ENCODE results near the gene CARS1.

Gene CARS1

GRCh38 chr11:3093281-3094191 lies 36.3 kb upstream of the CARS1 start:
- Mint-ChIP-seq H3K27me3 (no peaks in the 10 kb centered on the region), H3K36me3 (ENCODE audit: low read depth) (no peaks in the 10 kb centered on the region), H3K9me3 (no peaks in the 10 kb centered on the region), H3K27ac (no peak overlapping the region), H3K4me3 (no peak overlapping the region), H3K4me1 (ENCODE audit: low read depth) (no peaks in the 10 kb centered on the region)
- DNase-seq, result no peak

- no peak overlapping the region for H3K4me3 Mint-ChIP-seq
- H3K36me3 Mint-ChIP-seq (ENCODE audit: low read depth), result no peaks in the 10 kb centered on the region
- no peaks in the 10 kb centered on the region for H3K9me3 Mint-ChIP-seq
- H3K4me1 Mint-ChIP-seq (ENCODE audit: low read depth), result no peaks in the 10 kb centered on the region
- no peaks in the 10 kb centered on the region for H3K27me3 Mint-ChIP-seq
- no peak for DNase-seq
- H3K27ac Mint-ChIP-seq, result no peak overlapping the region
Observed at GRCh38 chr11:3092603-3093141, 35.4 kb upstream of the CARS1 start.

- peak; percentile 84 for DNase-seq
- no peaks in the 10 kb centered on the region for H3K4me1 Mint-ChIP-seq (ENCODE audit: low read depth)
- no peak overlapping the region for H3K4me3 Mint-ChIP-seq
- H3K27me3 Mint-ChIP-seq, result no peaks in the 10 kb centered on the region
- H3K36me3 Mint-ChIP-seq (ENCODE audit: low read depth), result no peaks in the 10 kb centered on the region
- no peak overlapping the region for H3K27ac Mint-ChIP-seq
- no peaks in the 10 kb centered on the region for H3K9me3 Mint-ChIP-seq
Observed at GRCh38 chr11:3091846-3092602, 34.8 kb upstream of the CARS1 start.

GRCh38 chr11:3091081-3091845 lies 34.0 kb upstream of the CARS1 start:
- no peak overlapping the region for H3K27ac Mint-ChIP-seq
- H3K27me3 Mint-ChIP-seq, result no peaks in the 10 kb centered on the region
- no peaks in the 10 kb centered on the region for H3K4me1 Mint-ChIP-seq (ENCODE audit: low read depth)
- no peak for DNase-seq
- no peak overlapping the region for H3K4me3 Mint-ChIP-seq
- H3K9me3 Mint-ChIP-seq, result no peaks in the 10 kb centered on the region
- no peaks in the 10 kb centered on the region for H3K36me3 Mint-ChIP-seq (ENCODE audit: low read depth)

- no peak for DNase-seq
- Mint-ChIP-seq H3K27me3 (no peaks in the 10 kb centered on the region), H3K4me3 (no peak overlapping the region), H3K27ac (no peak overlapping the region), H3K36me3 (ENCODE audit: low read depth) (no peaks in the 10 kb centered on the region), H3K9me3 (no peaks in the 10 kb centered on the region), H3K4me1 (ENCODE audit: low read depth) (no peaks in the 10 kb centered on the region)
Observed at GRCh38 chr11:3090096-3090901, 33.1 kb upstream of the CARS1 start.

- Mint-ChIP-seq H3K4me1 (ENCODE audit: low read depth) (no peaks in the 10 kb centered on the region), H3K27ac (no peak overlapping the region), H3K4me3 (no peak overlapping the region), H3K36me3 (ENCODE audit: low read depth) (no peaks in the 10 kb centered on the region), H3K9me3 (no peaks in the 10 kb centered on the region), H3K27me3 (no peaks in the 10 kb centered on the region)
- DNase-seq, result no peak
Observed at GRCh38 chr11:3089236-3090061, 32.2 kb upstream of the CARS1 start.

- DNase-seq, result no peak
- no peak overlapping the region for H3K27ac Mint-ChIP-seq
- no peaks in the 10 kb centered on the region for H3K27me3 Mint-ChIP-seq
- H3K4me3 Mint-ChIP-seq, result no peak overlapping the region
- no peaks in the 10 kb centered on the region for H3K36me3 Mint-ChIP-seq (ENCODE audit: low read depth)
- H3K9me3 Mint-ChIP-seq, result no peaks in the 10 kb centered on the region
- no peaks in the 10 kb centered on the region for H3K4me1 Mint-ChIP-seq (ENCODE audit: low read depth)
Observed at GRCh38 chr11:3088806-3089205, 31.6 kb upstream of the CARS1 start.

- H3K9me3 Mint-ChIP-seq, result no peaks in the 10 kb centered on the region
- H3K27ac Mint-ChIP-seq, result no peak overlapping the region
- H3K36me3 Mint-ChIP-seq (ENCODE audit: low read depth), result no peaks in the 10 kb centered on the region
- no peak for DNase-seq
- no peaks in the 10 kb centered on the region for H3K27me3 Mint-ChIP-seq
- H3K4me3 Mint-ChIP-seq, result no peak overlapping the region
- no peaks in the 10 kb centered on the region for H3K4me1 Mint-ChIP-seq (ENCODE audit: low read depth)
Observed at GRCh38 chr11:3087821-3088800, 30.9 kb upstream of the CARS1 start.

GRCh38 chr11:3087373-3087772 lies 30.1 kb upstream of the CARS1 start:
- Mint-ChIP-seq H3K4me3 (no peak overlapping the region), H3K27ac (no peak overlapping the region), H3K27me3 (no peaks in the 10 kb centered on the region), H3K4me1 (ENCODE audit: low read depth) (no peaks in the 10 kb centered on the region), H3K36me3 (ENCODE audit: low read depth) (no peaks in the 10 kb centered on the region), H3K9me3 (no peaks in the 10 kb centered on the region)
- no peak for DNase-seq

- Mint-ChIP-seq H3K9me3 (no peaks in the 10 kb centered on the region), H3K27ac (no peak overlapping the region), H3K4me3 (no peak overlapping the region), H3K4me1 (ENCODE audit: low read depth) (no peaks in the 10 kb centered on the region), H3K27me3 (no peaks in the 10 kb centered on the region), H3K36me3 (ENCODE audit: low read depth) (no peaks in the 10 kb centered on the region)
- no peak for DNase-seq
Observed at GRCh38 chr11:3086671-3087150, 29.5 kb upstream of the CARS1 start.

- H3K4me1 Mint-ChIP-seq (ENCODE audit: low read depth), result no peaks in the 10 kb centered on the region
- no peak for DNase-seq
- no peaks in the 10 kb centered on the region for H3K36me3 Mint-ChIP-seq (ENCODE audit: low read depth)
- H3K27ac Mint-ChIP-seq, result no peak overlapping the region
- no peaks in the 10 kb centered on the region for H3K27me3 Mint-ChIP-seq
- no peak overlapping the region for H3K4me3 Mint-ChIP-seq
- no peaks in the 10 kb centered on the region for H3K9me3 Mint-ChIP-seq
Observed at GRCh38 chr11:3086114-3086513, 28.9 kb upstream of the CARS1 start.

GRCh38 chr11:3085052-3085451 lies 27.8 kb upstream of the CARS1 start:
- no peak overlapping the region for H3K4me3 Mint-ChIP-seq
- H3K4me1 Mint-ChIP-seq (ENCODE audit: low read depth), result no peaks in the 10 kb centered on the region
- H3K9me3 Mint-ChIP-seq, result no peaks in the 10 kb centered on the region
- no peaks in the 10 kb centered on the region for H3K27me3 Mint-ChIP-seq
- no peak overlapping the region for H3K27ac Mint-ChIP-seq
- no peak for DNase-seq
- H3K36me3 Mint-ChIP-seq (ENCODE audit: low read depth), result no peaks in the 10 kb centered on the region

Data from activated T-cell treated with anti-CD3 and anti-CD28 coated beads, Interleukin-2, amount 50 U/mL, for 24 hours (primary cell).